Measurements from ENCODE around the gene UBXN6. TPM values are rescaled to one million over a fixed set of nuclear protein-coding genes. Genes with fewer than 3 reads are reported as not detected.

UBXN6 gene
- total RNA-seq, 2 experiments from 2014 or later: 52.3 to 52.9 TPM

DNA sequence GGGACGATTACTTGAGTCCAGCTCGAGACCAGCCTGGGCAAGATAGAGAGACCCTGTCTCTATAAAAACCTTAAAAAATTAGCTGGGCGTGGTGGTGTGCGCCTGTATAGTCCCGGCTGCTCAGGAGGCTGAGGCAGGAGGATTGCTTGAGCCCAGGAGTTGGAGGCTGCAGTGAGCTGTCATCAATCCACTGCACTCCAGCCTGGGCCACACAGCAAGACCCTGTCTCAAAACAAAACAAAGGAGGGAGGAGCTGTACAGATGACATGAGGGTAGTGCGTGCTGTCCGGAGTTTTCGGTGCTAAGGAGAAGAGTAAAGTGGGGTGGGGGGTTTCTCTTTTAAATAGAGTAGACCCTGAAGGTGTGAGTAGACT, 37.1 kb upstream of the UBXN6 start:
- ChIA-PET CTCF (no interaction called here), POLR2A (no interaction called here)

DNA sequence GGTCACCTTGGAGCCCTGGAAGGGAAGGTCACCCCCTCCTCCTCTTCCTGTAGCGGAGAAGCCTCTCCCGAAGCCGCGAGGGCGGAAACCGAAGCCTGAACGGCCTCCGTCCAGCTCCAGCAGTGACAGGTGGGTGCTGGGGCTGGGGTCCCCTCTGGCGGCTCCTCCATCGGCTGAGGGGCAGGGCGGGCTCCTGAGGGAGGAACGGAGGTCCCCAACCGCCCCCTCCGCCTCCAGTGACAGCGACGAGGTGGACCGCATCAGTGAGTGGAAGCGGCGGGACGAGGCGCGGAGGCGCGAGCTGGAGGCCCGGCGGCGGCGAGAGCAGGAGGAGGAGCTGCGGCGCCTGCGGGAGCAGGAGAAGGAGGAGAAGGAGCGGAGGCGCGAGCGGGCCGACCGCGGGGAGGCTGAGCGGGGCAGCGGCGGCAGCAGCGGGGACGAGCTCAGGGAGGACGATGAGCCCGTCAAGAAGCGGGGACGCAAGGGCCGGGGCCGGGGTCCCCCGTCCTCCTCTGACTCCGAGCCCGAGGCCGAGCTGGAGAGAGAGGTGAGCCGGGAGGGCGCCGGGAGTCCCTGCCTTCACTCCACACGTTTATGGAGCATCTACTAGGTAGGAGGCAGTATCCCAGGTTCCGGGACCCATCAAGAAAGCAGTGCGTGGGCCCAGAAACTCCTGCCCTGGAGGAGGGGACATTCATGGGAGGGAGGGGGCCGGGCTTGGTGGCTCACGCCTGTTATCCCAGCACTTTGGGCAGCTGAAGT, 36.5 kb upstream of the UBXN6 start:
- ChIA-PET POLR2A (no interaction called here), CTCF (no interaction called here)

DNA sequence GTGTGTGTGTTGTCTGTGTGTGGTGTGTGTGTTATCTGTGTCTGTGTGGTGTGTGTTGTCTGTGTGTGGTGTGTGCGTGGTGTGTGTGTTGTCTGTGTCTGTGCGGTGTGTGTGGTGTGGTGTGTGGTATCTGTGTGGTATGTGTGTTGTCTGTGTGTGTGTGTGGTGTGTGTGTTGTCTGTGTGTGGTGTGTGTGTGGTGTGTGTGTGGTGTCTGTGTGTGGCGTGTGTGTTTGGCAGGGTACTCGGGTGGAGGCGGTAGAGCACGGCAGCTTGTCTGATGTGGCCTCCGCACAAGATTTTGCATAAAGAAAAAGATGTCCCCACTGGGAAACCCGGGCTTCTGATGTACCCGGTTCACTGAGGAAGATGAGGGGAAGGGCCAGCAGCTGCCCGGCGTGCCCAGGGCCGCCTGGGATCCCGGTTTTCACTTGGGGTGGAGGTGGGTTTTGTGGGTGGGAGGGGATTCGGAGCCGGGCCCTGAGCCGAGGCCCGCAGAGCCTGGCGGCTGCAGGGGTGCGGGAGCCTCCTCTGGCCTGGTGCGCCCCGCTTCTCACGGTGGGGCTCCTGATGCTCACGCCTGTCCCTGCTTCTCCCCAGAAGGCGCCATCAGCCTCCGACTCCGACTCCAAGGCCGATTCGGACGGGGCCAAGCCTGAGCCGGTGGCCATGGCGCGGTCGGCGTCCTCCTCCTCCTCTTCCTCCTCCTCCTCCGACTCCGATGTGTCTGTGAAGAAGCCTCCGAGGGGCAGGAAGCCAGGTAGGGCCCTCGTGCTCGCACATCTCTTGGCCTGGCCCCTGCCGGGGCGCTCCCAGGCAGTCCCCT, 35.7 kb upstream of the UBXN6 start:
- CTCF ChIA-PET: no interaction called here
- POLR2A ChIA-PET: no interaction called here

DNA sequence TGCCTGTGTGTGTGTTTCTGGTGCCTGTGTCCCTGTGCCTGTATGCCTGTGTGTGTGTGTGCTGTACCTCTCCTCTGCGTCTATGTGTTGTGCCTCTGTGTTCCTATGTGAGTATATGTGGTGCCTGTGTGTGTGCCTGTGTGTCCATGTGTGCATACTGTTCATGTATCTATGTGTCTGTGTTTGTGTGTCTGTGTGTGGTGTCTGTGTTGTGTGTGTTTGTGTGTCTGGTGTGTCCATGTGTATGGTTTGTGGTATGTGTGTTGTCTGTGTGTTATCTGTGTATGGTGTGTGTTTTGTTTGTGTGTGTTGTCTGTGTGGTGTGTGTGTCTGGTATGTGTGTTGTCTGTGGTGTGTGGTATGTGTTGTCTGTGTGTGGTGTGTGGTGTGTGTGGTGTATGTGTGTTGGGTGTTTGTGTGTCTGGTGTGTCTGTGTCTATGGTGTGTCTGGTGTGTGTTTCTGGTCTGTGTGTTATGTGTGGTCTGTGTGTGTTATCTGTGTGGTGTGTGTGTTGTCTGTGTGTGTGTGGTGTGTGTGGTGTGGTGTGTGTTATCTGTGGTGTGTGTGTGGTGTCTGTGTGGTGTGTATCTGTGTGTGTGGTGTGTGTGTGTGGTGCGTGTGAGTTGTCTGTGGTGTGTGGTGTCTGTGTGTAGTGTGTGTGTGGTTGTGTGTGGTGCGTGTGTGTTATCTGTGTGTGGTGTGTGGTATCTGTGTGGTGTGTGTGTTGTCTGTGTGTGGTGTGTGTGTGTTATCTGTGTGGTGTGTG, 34.9 kb upstream of the UBXN6 start:
- ChIA-PET POLR2A (no interaction called here), CTCF (no interaction called here)

DNA sequence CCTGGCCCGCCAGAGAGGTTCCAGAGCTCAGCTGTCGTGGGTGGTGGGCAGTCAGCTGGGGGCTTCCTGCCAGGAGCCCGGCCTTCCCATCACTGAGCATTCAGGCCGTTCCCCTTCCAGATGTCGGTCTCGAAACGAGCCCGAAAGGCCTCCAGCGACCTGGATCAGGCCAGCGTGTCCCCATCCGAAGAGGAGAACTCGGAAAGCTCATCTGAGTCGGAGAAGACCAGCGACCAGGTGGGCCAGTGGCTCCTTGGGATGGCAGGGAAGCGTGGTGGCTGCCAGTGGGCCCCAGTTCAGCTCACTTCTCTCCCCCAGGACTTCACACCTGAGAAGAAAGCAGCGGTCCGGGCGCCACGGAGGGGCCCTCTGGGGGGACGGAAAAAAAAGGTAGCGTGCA, 33.9 kb upstream of the UBXN6 start:
- CTCF ChIA-PET: no interaction called here
- POLR2A ChIA-PET: no interaction called here

DNA sequence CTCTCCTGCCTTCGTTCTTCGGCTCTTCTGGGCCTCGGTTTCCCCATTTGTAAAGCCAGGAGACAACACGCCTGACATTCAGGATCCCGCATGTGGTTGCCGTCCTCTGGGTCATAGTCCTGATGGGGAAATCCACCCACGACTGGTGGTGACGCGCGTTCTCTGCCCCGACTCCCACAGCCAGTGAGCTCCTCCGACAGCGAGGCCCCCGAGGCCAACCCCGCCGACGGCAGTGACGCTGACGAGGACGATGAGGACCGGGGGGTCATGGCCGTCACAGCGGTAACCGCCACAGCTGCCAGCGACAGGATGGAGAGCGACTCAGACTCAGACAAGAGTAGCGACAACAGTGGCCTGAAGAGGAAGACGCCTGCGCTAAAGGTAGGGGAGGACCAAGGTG, 30.9 kb upstream of the UBXN6 start:
- CTCF ChIA-PET: no interaction called here
- POLR2A ChIA-PET: no interaction called here

DNA sequence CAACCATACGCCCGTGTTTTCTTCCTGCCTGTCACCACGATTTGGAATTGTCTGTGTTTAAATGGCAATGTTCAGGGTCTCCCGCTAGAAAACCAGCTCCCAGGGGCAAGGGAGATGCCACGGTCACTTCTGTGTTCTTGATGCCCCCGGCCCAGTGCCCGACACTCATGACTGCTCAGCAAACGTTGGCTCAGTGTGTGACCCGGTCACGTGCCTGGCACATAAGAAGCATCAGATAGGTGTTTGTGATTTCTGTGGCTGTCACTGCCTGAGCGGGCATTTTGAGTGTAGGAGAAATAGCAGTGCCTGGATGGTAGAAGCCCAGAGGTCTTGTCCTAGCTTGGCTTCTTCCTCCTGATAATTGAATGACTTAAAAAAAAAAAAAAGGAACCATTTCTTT, 30.0 kb upstream of the UBXN6 start:
- ChIA-PET CTCF (no interaction called here), POLR2A (interaction anchor here (0.7 kb wide), 1 partner anchor 14 kb away, joined by 4 read pairs; no protein-coding TSS in a partner anchor)

DNA sequence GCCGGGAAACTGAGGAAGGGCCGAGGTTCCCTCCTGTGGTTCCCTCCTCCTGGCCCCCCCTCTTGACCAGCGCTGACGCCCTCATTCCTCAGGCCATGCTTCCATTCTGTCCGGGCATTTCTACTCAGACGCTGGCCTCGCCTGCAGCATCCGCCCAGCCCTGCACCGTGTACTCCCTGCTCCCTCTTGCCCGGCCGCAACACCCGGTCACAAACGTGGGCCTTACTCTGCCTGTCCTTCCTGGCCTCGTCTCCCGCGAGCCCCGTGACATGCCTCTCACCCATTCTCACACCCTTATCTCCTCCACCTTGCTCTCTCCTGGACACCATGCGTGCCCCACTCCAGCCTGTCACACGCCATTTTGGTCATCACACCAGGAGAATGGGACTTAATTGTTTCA, 25.8 kb upstream of the UBXN6 start:
- POLR2A ChIA-PET: no interaction called here
- CTCF ChIA-PET: interaction anchor here (0.7 kb wide), 1 partner anchor 152 kb away, joined by 3 read pairs; no protein-coding TSS in a partner anchor

DNA sequence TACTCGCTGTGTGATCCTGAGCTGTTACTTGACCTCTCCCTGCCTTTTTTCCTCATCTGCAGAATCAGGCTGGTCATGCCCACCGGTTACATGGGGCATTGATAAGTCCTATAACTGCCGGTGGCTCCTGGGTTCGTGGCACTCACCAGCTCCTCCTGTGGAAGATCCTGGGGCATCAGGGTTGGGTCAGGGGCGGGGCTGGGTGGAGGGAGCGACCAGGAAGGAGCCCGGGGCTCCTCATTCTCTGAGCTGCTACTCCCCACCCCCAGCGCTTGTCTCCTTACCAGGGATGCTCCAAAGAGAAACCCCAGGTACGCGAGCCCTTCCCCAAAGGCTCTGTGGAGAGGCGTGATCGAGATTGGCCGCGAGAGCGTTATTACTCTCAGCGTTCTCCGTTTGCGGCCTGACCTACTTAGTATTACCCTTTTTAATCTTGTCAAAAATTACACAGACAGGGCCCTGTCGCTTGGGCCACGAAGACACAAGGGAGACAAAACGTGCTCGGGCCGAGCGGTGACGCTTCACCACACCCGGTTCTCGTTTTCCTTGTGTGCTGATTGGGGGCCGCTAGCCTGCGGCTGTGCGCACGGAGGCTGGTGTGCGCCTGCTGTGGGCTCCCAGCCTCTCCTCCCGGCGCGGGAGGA, 25.2 kb upstream of the UBXN6 start:
- POLR2A ChIA-PET: no interaction called here
- CTCF ChIA-PET: interaction anchor here (0.9 kb wide), 1 partner anchor 41 kb away, joined by 3 read pairs; no protein-coding TSS in a partner anchor

DNA sequence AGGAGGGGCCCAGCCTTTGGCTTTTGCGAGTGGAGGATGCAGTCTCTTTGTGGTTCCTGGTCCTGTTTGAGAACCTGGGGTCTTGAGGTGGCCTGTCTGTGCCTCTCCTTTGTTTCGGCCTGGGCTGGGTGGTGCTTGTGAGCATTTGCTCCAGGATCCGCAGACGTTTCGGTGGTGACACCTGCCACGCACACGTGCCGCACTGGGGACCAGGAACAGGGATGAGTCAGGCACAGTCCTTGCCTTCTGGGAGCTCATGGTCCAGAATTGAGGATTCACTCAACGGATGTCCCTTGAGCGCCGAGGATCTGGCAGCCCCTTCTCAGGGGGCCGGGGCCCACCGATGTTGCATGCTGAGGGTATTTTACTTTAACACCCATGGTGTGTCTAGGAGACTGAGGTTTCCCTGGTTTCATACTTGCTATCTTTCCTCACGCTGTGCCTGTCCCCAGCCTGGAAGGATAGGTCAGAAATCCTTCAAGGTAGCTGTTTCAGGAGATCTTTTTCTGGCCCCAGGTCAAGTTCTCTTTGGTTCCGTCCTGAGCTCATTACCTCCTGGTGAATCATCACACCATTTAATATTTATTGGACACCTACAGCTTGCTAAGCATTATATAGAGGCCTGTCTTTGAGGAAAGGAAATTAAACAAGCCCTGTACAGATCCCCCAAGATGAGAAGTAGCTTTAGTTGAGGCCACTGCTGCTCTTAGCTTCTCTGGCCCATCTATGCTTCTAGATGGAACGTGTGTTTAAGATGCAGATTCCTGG, 19.6 kb upstream of the UBXN6 start:
- ChIA-PET CTCF (interaction anchor here (0.7 kb wide), 1 partner anchor 485 kb away, joined by 4 read pairs; no protein-coding TSS in a partner anchor), POLR2A (interaction anchor here (0.6 kb wide), 1 partner anchor 9 kb away, joined by 8 read pairs; no protein-coding TSS in a partner anchor)

DNA sequence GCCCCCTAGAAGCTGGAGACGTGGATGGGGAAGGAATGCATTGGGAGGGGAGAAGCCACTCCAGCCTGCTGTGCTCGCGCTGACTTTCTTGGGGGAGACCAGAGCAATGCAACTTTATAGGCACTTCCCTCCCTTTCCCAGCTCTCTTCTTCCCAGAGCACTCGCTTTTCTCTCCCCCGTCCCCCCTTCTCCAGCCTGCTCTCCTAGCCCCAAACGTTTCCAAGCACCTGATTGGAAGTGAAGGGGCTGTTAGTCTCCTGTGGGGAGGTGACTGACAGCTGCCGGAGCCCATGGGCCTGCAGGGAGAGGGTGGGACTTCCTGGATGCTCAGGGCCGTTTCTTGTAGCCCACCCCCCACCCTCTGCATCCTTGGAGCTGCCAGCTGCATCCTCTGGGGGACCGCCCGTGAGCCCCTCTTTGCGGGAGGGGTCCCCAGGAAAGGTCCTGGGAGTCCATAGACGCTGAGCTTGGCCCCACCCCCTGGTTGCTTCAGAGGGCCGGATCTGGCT, 17.0 kb upstream of the UBXN6 start:
- POLR2A ChIA-PET: no interaction called here
- CTCF ChIA-PET: interaction anchor here (1.1 kb wide), 1 partner anchor 161 kb away, joined by 3 read pairs; no protein-coding TSS in a partner anchor

DNA sequence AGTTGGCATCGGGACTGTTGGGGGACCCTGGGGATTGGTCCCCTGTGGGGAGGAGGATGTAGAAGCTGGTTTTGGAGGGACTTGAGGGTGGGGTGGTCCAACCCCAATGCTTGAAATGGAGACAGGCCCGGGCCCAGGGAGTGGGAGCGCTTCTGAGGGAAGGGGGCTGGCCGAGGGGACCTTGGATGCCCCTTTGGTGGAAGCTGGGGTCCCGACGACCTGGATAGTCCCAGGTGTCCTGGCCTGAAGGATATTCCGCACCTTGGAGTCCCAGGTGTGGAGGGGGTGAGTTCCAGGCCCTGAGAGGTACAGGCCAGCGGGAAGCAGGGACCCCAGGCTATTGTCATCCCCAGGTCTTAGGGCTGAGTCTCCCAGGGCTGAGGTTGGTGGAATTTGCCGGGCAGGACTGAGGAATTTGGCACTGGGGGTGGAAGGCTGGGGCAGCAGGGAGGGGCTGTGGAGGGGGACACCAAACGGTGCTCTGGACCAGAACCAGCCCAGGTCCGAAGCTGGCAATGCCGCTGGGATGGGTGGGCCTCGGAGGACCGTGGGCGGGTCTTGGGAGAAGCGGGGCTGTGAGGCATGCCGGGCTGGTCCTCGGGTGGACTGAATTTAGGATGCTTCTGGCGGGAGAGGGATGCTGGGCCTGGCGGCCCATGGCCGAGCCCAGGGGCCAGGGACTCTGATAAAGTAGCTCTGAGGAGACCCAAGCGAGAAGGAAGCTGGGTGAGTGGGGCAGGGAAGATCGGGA, 16.3 kb upstream of the UBXN6 start:
- POLR2A ChIA-PET: interaction anchor here (0.5 kb wide), 1 partner anchor 14 kb away, joined by 4 read pairs; no protein-coding TSS in a partner anchor
- CTCF ChIA-PET: interaction anchor here (1.1 kb wide), 1 partner anchor 162 kb away, joined by 3 read pairs; no protein-coding TSS in a partner anchor

DNA sequence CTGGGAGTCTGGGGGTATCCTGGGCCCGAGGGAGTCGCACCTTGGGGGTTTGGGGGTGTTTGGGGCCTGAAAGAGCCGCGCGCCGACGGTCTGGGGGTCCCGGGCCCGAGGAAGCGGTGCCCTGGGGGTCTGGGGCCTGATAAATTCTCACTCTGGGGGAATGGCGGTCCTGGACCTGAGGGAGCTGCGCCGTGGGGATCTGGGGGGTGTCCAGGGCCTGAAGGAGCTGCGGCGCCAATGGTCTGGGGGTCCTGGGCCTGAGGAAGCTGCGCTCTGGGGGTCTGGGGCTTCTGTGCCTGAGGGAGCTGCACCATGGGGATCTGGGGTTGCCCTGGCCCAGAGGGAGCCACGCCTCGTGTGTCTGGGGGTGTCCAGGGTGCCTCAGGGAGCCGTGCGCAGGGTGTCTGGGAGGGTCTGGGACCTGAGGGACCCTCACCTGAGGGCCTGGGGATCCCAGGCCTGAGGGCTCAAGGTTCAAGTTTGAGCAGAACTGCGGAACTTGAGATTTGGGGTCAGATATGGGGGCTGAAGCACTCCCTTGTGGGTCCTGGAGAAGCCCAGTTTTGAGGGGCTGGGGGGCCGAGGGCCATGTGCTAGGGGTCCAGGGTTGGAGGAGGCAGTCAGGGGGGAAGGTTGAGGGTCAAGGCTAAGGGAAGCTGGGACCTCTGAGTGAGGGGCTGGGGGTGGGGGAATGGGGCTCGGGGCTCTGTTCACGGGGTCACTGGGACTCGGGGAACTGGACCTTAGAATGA, 15.6 kb upstream of the UBXN6 start:
- CTCF ChIA-PET: interaction anchor here (0.6 to 2.6 kb wide), 2 partner anchors 52 to 567 kb away, joined by 3 to 7 read pairs; no protein-coding TSS in a partner anchor
- POLR2A ChIA-PET: no interaction called here

DNA sequence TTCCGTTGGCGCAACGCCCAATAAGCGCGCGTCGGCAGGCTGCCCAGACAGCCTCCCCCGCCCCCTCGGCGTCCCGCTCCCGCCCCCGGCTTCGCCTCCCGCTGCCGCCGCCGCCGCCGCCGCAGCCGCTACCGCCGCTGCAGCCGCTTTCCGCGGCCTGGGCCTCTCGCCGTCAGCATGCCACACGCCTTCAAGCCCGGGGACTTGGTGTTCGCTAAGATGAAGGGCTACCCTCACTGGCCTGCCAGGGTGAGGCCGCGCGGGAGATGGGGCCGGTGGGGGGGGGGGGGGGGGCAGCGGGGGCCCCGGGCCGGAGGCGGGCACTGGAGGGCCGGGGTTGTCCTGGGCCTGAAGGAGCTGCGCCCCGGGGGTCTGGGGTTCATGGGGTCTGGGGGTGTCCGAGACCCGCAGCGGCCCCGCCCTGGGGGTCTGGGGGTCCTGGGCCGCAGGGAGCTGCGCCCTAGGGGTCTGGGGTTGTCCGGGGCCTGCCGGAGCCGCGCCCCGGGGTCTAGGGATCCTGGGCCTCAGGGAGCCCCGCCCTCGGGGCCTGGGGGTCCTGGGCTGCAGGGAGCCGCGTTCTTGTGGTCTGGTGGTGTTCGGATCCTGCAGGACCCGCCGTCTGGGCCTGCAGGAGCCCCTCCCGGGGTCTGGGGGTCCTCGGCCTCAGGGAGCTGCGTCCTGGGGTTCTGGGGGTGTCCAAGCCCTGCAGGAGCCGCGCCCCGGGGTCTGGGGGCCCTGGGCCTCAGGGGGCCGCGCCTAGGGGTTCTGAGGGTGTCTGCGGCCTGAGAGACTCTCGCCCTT, 14.8 kb upstream of the UBXN6 start, which contains the start of gene HDGFL2:
Gene HDGFL2 (plus strand): TSS at position 124 of the 801 bp plus-strand sequence. CDS start 54 bp downstream, at position 178.
- CTCF ChIA-PET: interaction anchor here (0.6 to 2.6 kb wide), 3 partner anchors 53 to 566 kb away, joined by 3 to 8 read pairs (median 7); partner anchors contain the start of gene FEM1A
- POLR2A ChIA-PET: interaction anchor here (1.2 kb wide), 1 partner anchor 15 kb away, joined by 8 read pairs; the partner anchor contains the start of gene UBXN6

DNA sequence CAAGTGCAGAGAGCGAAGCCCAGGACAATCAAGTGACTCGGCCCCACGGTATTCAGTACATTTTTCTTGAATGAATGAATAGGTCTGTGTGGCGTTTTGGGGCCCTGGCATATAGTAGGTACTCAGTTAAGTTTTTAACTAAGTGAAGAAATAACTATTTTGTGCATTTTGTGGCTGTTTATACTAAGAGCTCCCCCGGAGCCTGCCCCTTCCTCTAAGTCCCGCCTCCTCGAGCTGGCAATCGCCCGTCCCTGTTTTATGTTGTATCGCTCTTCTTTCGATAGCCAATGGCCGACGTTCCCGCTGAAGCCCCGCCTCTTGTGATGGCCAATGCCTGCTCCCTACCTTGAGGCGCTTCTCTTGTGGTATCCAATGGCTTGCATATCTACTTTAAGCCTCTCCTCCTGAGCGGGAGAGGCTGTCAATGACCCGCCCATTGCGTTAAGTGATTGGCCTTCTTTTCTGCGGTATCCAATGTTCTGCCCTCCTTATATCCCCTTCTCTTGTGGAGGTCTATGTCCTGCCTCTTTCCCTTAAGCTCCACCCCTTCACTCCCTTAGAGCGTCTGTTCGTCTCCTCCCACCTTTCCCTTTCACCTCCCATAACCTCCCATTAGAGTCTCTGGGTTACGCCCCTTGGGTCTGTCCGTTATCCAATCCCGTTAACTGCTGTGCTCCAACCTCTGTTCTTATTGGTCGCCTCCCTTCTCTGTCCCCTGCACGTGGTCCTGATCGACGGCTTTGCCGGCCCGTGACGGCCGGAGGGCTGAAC, 14.0 kb upstream of the UBXN6 start:
- POLR2A ChIA-PET: interaction anchor here (0.7 to 1.6 kb wide), 4 partner anchors 15 to 128 kb away, joined by 3 to 8 read pairs (median 4); partner anchors contain the start of genes MPND and UBXN6
- CTCF ChIA-PET: interaction anchor here (0.6 to 2.6 kb wide), 3 partner anchors 53 to 320 kb away, joined by 3 to 8 read pairs (median 7); partner anchors contain the start of gene FEM1A
